Activated T-cell treated with anti-CD3 and anti-CD28 coated beads for 1 hour (primary cell): ENCODE results near the gene FHIT.

Experiments
- DNase-seq: peaks from one replicate; pipeline ENCODE4 v3.0.0-alpha.2; 2020; ENCODE audit warnings: low read depth

FHIT gene

DNA sequence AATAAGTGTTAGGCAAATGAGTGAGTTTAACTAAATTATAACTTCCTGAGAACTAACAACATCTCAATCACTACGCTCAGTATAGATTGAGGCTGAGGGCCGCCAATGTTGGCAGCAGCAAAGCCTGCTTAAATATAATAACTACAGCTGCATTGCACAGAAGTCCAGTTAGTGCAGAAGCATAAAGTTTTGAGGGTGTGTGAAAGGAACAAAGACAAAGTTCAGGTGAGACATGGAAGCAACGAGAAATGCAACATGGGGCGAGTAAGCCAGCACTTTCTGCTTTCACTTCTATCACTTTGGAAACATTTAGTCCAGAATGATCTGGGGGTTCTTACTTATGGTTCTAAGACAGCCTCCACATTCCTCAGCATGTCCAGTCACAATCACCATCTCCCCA, 1149.1 kb downstream of the FHIT start:
- DNase-seq = no peak

DNA sequence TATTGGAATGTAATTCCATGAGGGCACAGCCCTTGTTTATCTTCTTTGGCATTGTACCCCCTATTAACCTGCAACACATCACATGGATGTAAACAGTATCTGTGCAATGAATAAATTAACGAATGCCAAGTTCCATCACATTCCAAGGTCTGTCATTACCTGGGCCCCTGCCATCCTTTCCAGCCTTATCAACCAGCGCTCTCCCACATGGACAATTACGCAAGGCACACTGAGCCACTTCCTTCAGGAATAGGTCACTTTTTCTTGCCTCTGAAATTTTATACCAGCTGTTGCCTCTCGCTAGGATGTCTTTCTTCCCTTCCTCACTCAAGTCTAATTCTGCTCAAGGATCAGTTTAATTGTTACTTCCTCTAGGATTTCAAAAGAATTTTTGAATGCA, 1149.6 kb downstream of the FHIT start:
- no peak for DNase-seq

DNA sequence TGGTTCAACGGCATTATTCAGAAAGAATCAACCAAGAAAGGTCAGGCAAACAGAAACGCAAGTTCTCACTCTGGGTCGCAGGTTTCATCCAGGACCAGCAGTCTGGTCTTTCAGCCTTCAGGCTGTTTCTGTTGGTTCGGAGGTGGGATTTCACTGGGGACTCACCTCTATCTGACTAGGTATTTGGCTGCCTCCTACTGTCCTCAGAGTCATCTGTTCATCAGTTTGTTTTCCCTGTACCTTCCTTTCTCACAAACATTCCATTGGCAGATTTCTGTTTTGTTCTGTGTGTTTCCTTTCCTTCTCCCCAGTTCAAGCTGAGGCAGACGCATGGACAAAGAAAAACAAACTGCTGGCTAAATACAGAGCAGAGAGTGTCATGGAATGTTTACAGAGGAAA, 1154.8 kb downstream of the FHIT start:
- DNase-seq = no peak

- DNase-seq = no peak
Observed at GRCh38 chr3:60095930-60096329, 1155.3 kb downstream of the FHIT start.

DNA sequence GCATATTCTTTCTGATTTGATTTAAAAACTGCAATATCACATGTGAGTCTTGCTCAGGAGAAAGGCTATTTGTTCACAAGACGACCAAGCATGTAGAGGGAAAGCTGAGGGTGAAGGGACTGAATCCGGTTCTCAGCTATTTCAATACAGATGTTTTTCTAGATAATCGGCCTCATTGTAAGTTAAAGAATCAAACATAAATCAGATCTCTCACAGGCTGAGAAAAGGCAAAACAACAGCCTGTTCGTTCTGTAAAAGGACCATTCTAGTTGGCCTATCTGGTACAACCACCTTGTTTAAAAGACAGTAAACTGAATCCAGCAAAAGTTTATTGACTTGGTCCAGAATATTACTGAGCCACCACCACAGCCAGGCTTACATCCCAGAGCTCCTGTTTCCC, 1155.7 kb downstream of the FHIT start:
- DNase-seq = no peak

- DNase-seq = no peak
Observed at GRCh38 chr3:60094392-60094947, 1156.8 kb downstream of the FHIT start.

- DNase-seq = no peak
Observed at GRCh38 chr3:60090548-60090947, 1160.7 kb downstream of the FHIT start.

DNA sequence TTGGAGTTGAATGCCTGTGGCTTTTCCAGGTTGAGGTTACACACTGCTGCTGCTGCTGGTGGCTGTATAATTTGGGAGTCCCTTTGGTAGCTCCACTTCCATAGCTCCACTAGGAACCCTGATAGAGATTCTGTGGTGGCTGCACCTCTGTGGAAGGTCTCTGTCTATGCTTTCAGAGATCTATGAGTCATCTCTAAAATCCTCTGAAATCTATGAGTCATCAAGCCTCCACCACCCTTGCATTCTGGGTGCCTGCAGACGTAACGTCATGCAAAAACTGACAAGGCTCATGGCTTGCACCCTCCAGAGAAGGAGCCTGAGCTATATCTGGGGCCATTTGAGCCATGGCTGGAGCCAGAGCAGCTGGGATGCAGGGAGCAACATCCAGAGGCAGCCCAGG, 1164.4 kb downstream of the FHIT start:
- no peak for DNase-seq

DNA sequence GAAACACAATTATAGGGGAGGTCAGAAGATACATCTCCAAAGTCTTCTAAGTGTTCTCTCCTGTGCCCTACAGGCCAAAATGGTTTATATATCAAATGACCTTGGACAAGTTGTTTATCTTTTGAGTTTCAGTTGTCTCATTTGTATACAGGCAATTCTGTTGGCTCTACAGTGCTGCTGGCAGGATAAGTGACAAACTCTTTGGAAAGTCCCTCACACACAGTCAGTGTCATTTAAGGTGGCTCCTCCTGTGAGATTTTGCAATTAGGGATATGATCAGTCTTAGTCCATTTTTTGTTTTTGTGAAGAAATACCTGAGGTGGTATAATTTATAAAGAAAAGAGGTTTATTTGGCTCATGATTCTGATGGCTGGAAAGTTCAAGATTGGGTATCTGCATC, 1165.6 kb downstream of the FHIT start:
- DNase-seq = no peak

- no peak for DNase-seq
Observed at GRCh38 chr3:60081381-60082095, 1169.7 kb downstream of the FHIT start.

DNA sequence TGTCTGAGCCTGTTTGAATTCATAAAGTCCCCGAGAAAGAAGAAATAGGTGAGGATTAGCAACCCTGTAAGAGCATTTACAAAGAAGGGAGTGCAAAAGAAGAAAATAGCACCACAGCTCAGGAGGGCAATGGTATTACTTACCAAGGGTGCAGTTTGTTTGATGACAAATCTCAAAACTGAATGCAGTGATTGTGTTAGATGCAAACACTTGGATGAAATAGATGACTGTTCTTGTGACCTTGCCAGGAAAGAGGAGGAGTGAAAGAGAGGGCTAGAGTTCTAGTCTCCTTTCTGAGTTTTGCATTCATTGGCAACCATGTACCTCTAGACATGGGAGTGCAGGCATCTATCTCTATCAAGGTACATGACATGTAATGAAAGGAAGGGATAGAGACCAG, 1170.6 kb downstream of the FHIT start:
- no peak for DNase-seq

- DNase-seq = peak; percentile 14
Observed at GRCh38 chr3:60079076-60079475, 1172.2 kb downstream of the FHIT start.

DNA sequence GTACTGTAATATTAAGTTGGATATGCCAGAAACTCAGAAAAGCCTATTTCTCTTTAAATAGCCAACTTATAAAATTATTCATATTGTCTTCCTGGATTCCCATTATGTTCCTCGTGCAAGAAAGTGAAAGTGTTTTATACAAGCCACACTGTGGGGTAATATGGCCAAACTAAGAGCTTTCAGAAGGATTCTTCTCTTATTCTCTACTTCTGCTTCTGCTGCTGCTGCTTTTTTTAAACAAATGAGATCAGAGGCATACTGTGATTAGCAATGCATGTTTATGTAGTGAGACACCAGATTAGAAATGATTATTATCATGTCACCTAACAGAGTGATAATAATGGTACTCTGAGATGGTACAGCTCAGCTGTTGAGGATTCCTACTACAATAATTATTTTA, 1174.9 kb downstream of the FHIT start:
- DNase-seq = no peak

GRCh38 chr3:60073942-60074341, 1177.3 kb downstream of the FHIT start:
- DNase-seq = no peak

DNA sequence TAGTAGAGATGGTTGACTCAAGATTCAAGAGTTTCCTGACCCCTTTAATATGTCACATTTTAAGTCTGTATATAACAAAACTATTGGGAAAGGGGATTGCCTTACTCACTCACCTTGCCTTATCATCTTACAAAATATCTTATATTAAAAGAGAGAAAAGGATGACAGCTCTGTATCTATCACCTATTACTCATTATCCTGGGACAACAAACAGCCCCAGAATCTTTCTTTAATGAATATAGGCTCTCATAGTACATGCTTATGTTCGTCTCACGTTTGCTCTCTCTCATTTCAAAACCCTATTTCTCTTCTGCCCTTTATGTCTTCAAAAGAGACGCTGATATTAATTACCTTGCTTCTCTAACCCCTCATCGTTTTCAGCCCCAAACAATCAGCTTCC, 1178.0 kb downstream of the FHIT start:
- DNase-seq = no peak

- DNase-seq = no peak
Observed at GRCh38 chr3:60070366-60070765, 1180.9 kb downstream of the FHIT start.

- no peak for DNase-seq
Observed at GRCh38 chr3:60065227-60065868, 1185.9 kb downstream of the FHIT start.

GRCh38 chr3:60064210-60065178, 1186.8 kb downstream of the FHIT start:
- no peak for DNase-seq

GRCh38 chr3:60056404-60056803, 1194.8 kb downstream of the FHIT start:
- DNase-seq = no peak

DNA sequence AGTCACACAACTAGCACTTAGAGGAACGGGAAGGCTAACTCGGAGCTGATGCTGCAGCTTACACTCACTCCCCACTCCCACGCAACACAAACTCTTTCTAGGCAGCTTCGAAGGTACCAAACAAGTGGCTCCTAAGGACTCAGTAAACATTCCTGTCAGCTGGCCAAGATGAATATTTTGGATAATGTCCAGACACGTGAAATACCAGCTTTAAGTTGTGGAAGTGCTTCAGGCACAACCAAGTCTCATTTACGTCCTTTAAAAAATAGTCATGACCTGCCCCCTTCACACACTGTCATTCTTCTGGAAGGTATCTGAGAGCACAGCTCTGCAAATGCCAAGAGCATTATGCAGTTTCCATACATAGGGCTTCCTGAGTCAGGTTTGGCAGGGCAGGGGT, 1195.5 kb downstream of the FHIT start:
- no peak for DNase-seq

GRCh38 chr3:60053526-60054265, 1197.6 kb downstream of the FHIT start:
- no peak for DNase-seq

DNA sequence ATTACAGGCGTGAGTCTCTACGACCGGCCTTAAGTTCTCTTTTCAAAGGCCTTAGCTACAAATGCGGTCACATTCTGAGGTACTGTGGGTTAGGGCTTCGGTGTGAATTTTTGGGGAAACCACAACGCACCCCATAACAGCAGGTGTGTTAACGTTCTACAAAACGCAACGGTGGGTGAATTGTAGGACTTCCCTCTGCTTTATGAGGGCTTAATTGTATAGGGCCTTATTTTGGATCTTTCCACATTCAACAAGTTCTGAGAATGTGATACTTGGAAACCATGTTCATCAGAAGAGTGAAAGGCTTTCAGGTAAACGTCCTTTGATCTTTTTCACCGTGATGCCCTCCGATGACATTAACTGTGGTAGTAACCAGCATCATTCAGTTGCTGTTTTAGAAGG, 1202.8 kb downstream of the FHIT start:
- DNase-seq = no peak
